ENCODE results near the gene KCNK15. TPM values are rescaled to one million over a fixed set of nuclear protein-coding genes. Genes with fewer than 3 reads are reported as not detected.

The KCNK15 gene
- total and polyA plus RNA-seq, 9 of the 15 experiments (the other 6 are each of a cell fraction or from before 2014, with no cell fraction given) = 0.03 to 0.30 (median 0.17) TPM; not detected in 5

GRCh38 chr20:44735816-44736169 is 9.9 kb upstream of the KCNK15 start (continued):
- TF ChIP-seq TFAP4 (CRISPR knock-in tag; IDR thresholded peaks at IDR 0.05; ENCODE audit: borderline replicate concordance) (no peak), ZNF592 (IDR thresholded peaks at IDR 0.05) (no peak), ZBTB5 (IDR thresholded peaks at IDR 0.05) (no peak), FOXK2 (conservative IDR thresholded peaks at IDR 0.05 in 1 of 2, IDR thresholded peaks at IDR 0.05 in 1 of 2; ENCODE audit: low read depth in 2 of 2) (no peak), ZNF655 (CRISPR knock-in tag; IDR thresholded peaks at IDR 0.05) (no peak), FOS (IDR thresholded peaks at IDR 0.05; ENCODE audit: extremely low read depth, insufficient read length) (no peak), HDGF (IDR thresholded peaks at IDR 0.05) (no peak), RAD51 (IDR thresholded peaks at IDR 0.05; ENCODE audit: borderline replicate concordance, low read depth) (no peak), RBFOX2 (IDR thresholded peaks at IDR 0.05; ENCODE audit: low read depth, low read length) (no peak), ZFP36 (IDR thresholded peaks at IDR 0.05; ENCODE audit: low read depth, low read length, partially characterized antibody) (no peak), PREB (CRISPR knock-in tag; IDR thresholded peaks at IDR 0.05) (no peak), ZNF79 (CRISPR knock-in tag; IDR thresholded peaks at IDR 0.05; ENCODE audit: low read depth) (no peak), FOXA3 (CRISPR knock-in tag; conservative IDR thresholded peaks at IDR 0.05 in 1 of 2, IDR thresholded peaks at IDR 0.05 in 1 of 2) (no peak), FOXJ3 (CRISPR knock-in tag; IDR thresholded peaks at IDR 0.05) (no peak), ZNF449 (CRISPR knock-in tag; IDR thresholded peaks at IDR 0.05) (0 out of 2 replicates have a peak, but pooled peaks have one; percentile 45), GATAD2B (IDR thresholded peaks at IDR 0.05; ENCODE audit: borderline replicate concordance) (no peak), HCFC1 (IDR thresholded peaks at IDR 0.05; ENCODE audit: low read depth, low read length) (no peak), RFX5 (IDR thresholded peaks at IDR 0.05; ENCODE audit: low read depth, low read length) (no peak)
